NCI-H2107 treated with DMSO at 0.1 percent for 48 hours (cell line): Measurements from ENCODE around the gene LCP1.
"Not testable (repeated sequence)": the region's sequence is repeated elsewhere in the genome, so short reads cannot be mapped to it uniquely, and the experiment has no call there.

Experiments
- DNase-seq: peaks from one replicate; lab custom pipeline; 2025; ENCODE audit not compliant: unreplicated experiment; lab: John Stamatoyannopoulos, UW

LCP1 gene

GRCh38 chr13:46182491-46182877 lies 507 bp upstream of the LCP1 start:
- peak; percentile 5 for DNase-seq

- DNase-seq = no peak
These were observed 569 bp downstream of the LCP1 start for GRCh38 chr13:46181377-46181839.

GRCh38 chr13:46179969-46180763 lies 1.8 kb downstream of the LCP1 start:
- no peak for DNase-seq

GRCh38 chr13:46179491-46179908 lies 2.5 kb downstream of the LCP1 start:
- DNase-seq = no peak

GRCh38 chr13:46178821-46179220 lies 3.2 kb downstream of the LCP1 start:
- no peak for DNase-seq

- DNase-seq = no peak
These were observed 3.8 kb downstream of the LCP1 start for GRCh38 chr13:46178143-46178542.

GRCh38 chr13:46176756-46177155 lies 5.2 kb downstream of the LCP1 start:
- DNase-seq = no peak

GRCh38 chr13:46173656-46174055 lies 8.3 kb downstream of the LCP1 start:
- no peak for DNase-seq

GRCh38 chr13:46172531-46172991 lies 9.4 kb downstream of the LCP1 start:
- DNase-seq = no peak

- no peak for DNase-seq
These were observed 10.2 kb downstream of the LCP1 start for GRCh38 chr13:46171739-46172138.

- DNase-seq = no peak
These were observed 10.8 kb downstream of the LCP1 start for GRCh38 chr13:46171217-46171616.

- DNase-seq = no peak
These were observed 11.3 kb downstream of the LCP1 start for GRCh38 chr13:46170687-46171086.

- DNase-seq = no peak
These were observed 11.7 kb downstream of the LCP1 start for GRCh38 chr13:46170268-46170667.

GRCh38 chr13:46169758-46170157 lies 12.2 kb downstream of the LCP1 start:
- no peak for DNase-seq

- DNase-seq = no peak
These were observed 13.2 kb downstream of the LCP1 start for GRCh38 chr13:46168783-46169182.

GRCh38 chr13:46168341-46168740 lies 13.6 kb downstream of the LCP1 start:
- no peak for DNase-seq

- no peak for DNase-seq
These were observed 14.9 kb downstream of the LCP1 start for GRCh38 chr13:46166947-46167610.

GRCh38 chr13:46166224-46166584 lies 15.8 kb downstream of the LCP1 start:
- no peak for DNase-seq

GRCh38 chr13:46165485-46166223 lies 16.3 kb downstream of the LCP1 start:
- no peak for DNase-seq

- no peak for DNase-seq
These were observed 17.3 kb downstream of the LCP1 start for GRCh38 chr13:46164661-46165060.

GRCh38 chr13:46162741-46163140 lies 19.2 kb downstream of the LCP1 start:
- DNase-seq = not testable (repeated sequence)
